GM19452 (cell line): ENCODE data around the gene RHOC.

Experiments
- ATAC-seq: cut with Tn5 transposase; IDR thresholded peaks from one replicate; pipeline ENCODE4 v1.9.1; 2021; ENCODE audit not compliant: unreplicated experiment

RHOC gene

GRCh38 chr1:112702420-112703261, 4.3 kb downstream of the RHOC start:
- no peak for ATAC-seq

GRCh38 chr1:112702067-112702395, 4.9 kb downstream of the RHOC start:
- ATAC-seq: no peak

- no peak for ATAC-seq
These were observed 5.5 kb downstream of the RHOC start for GRCh38 chr1:112701227-112702066.

GRCh38 chr1:112700290-112701226, 6.4 kb downstream of the RHOC start:
- no peak for ATAC-seq

GRCh38 chr1:112699425-112700144, 7.3 kb downstream of the RHOC start:
- no peak for ATAC-seq

GRCh38 chr1:112698366-112699310, 8.3 kb downstream of the RHOC start:
- no peak for ATAC-seq

GRCh38 chr1:112697781-112698201, 9.1 kb downstream of the RHOC start:
- no peak for ATAC-seq

- ATAC-seq: no peak
These were observed 10.2 kb downstream of the RHOC start for GRCh38 chr1:112696578-112697314.

- ATAC-seq: no peak
These were observed 11.7 kb downstream of the RHOC start for GRCh38 chr1:112695276-112695675.

GRCh38 chr1:112694363-112694929, 12.5 kb downstream of the RHOC start:
- no peak for ATAC-seq

- ATAC-seq: no peak
These were observed 13.1 kb downstream of the RHOC start for GRCh38 chr1:112693821-112694220.

GRCh38 chr1:112692681-112693080, 14.2 kb downstream of the RHOC start:
- no peak for ATAC-seq

- ATAC-seq: no peak
These were observed 17.1 kb downstream of the RHOC start for GRCh38 chr1:112689842-112690237.

GRCh38 chr1:112689196-112689841, 17.6 kb downstream of the RHOC start:
- ATAC-seq: no peak

GRCh38 chr1:112688781-112689193, 18.1 kb downstream of the RHOC start:
- no peak for ATAC-seq

- no peak for ATAC-seq
These were observed 19.0 kb downstream of the RHOC start for GRCh38 chr1:112687785-112688496.

GRCh38 chr1:112687361-112687760, 19.6 kb downstream of the RHOC start:
- ATAC-seq: no peak
